AG04450 (cell line): ENCODE results near the gene SENP1. TPM values are rescaled to one million over a fixed set of nuclear protein-coding genes. Genes with fewer than 3 reads are reported as not detected.

Experiments used
- CTCF ChIA-PET: fragments of 300-600, 350-600 bp; formaldehyde crosslinking; extraction: SDS; loops from one replicate; lab custom pipeline; 2022; ENCODE audit warnings: antibody characterized with exemption, inconsistent platforms; lab: Charles Lee
- POLR2A ChIA-PET: fragments of 350-600 bp; formaldehyde crosslinking; extraction: SDS; loops from one replicate; lab custom pipeline; 2021; ENCODE audit warnings: antibody characterized with exemption, inconsistent platforms; lab: Yijun Ruan, JAX
- DNase-seq: peaks from one replicate; pipeline ENCODE4 v3.0.0-alpha.2; 2011; ENCODE audit warnings: low read depth, low spot score
- H3K27ac ChIP-seq: one replicate; pipeline ENCODE4 v1.5.1; 2012; ENCODE audit warnings: low read depth, low read length, control low read depth
- H3K27me3 ChIP-seq: one replicate; pipeline ENCODE4 v1.6.0; 2012; ENCODE audit warnings: low read length; ENCODE audit not compliant: control insufficient read depth, insufficient read depth
- H3K4me3 ChIP-seq: 2 replicates; pipeline ENCODE4 v1.5.1; 2011; ENCODE audit warnings: mild to moderate bottlenecking, low read depth, low read length, control low read depth
- H3K9me3 ChIP-seq: 2 replicates; pipeline ENCODE4 v1.5.1; 2012; ENCODE audit warnings: low read length; ENCODE audit not compliant: control insufficient read depth, insufficient read depth
- CTCF ChIP-seq: IDR thresholded peaks from 2 replicates; pipeline ENCODE4 v1.5.1; 2011; ENCODE audit warnings: low read depth, low read length, control low read depth, inconsistent platforms
- polyA plus RNA-seq: library from polyadenylated mRNA; depleted of rRNA; stranded (reverse); fragments of >200 nt; gene quantifications from 2 replicates; pipeline ENCODE4 v1.2.3, GENCODE V29; 2011

The SENP1 gene
- polyA plus RNA-seq, 1 experiment = 26.4 TPM

DNA sequence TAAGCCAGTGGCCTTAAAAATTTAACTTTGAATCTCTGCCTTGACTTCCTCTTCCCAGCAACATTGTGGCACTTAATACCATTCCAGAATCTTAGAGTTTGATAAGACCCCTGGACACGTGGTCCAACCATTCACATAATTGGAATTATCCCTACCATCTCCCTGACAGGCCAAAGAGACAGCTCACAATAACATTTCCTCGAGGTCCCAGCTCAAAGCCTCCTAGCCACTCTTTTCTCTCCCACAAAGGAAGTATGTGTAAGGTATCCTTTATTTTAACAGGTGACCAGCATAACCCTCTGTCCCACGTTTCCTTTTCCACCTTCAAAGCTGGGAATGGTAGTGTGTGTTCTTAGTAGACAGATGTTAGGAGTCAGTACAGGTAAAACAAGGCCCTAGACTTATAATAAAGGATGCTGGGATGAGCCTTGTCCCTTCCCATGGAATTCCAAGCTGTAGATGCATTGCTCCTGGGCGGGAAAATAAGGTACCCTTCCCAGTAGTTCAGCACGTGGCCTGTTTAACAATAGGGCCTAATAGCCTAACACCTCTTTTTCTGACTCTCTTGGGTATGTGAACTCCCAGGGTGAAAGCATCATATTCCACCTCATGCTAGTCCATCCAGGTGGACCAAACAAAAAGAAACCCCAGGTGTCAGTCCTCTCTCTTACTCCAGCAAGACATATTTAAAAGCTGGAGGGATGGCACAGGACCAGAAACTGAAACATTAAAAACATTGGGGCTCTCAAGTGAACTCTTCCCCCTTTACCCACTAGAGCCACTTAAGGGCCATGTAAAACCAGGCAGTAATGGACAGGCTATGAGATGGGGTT, 64.1 kb downstream of the SENP1 start:
- no peak for DNase-seq
- CTCF ChIA-PET = no interaction called here
- Histone ChIP-seq H3K27me3 (no peaks in the 10 kb centered on the region), H3K27ac (no peak overlapping the region), H3K4me3 (no peak overlapping the region), H3K9me3 (no peaks in the 10 kb centered on the region)
- POLR2A ChIA-PET = no interaction called here
- no peak for TF ChIP-seq CTCF

GRCh38 chr12:48040354-48040753, 65.5 kb downstream of the SENP1 start:
- no peaks in the 10 kb centered on the region for H3K27me3 ChIP-seq
- no peak overlapping the region for H3K4me3 ChIP-seq
- ChIA-PET POLR2A (no interaction called here), CTCF (no interaction called here)
- no peak for TF ChIP-seq CTCF
- DNase-seq = no peak
- H3K9me3 ChIP-seq = no peaks in the 10 kb centered on the region
- no peak overlapping the region for H3K27ac ChIP-seq

DNA sequence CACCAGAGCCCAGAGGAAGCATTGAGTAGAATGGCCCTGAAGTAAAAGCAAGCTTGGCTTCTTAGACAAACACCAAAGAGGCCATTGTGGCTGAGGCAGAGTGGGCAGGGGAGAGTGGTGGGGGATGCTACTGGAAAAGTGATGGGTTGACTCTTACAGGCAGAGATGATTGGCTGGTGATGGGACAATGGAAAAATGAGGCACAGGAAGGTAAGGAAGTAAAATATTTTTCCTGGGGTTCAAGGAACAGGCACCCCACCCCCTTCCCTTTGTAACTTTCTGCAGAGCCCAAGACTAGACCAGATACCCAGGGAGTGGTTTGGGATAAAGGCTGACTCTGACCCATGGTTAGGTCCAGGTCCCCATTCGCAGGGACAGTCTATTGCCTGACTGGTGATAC, 66.7 kb downstream of the SENP1 start:
- no peak for DNase-seq
- CTCF ChIA-PET = no interaction called here
- POLR2A ChIA-PET = no interaction called here

GRCh38 chr12:48038085-48038484, 67.8 kb downstream of the SENP1 start:
- no peak for TF ChIP-seq CTCF
- ChIA-PET POLR2A (no interaction called here), CTCF (no interaction called here)
- H3K9me3 ChIP-seq = no peaks in the 10 kb centered on the region
- no peaks in the 10 kb centered on the region for H3K27me3 ChIP-seq
- H3K27ac ChIP-seq = no peak overlapping the region
- H3K4me3 ChIP-seq = no peak overlapping the region
- no peak for DNase-seq

More for the DNA sequence above, 66.7 kb downstream of the SENP1 start:
- Histone ChIP-seq H3K27me3 (no peaks in the 10 kb centered on the region), H3K27ac (no peak overlapping the region), H3K4me3 (no peak overlapping the region), H3K9me3 (no peaks in the 10 kb centered on the region)
- no peak for TF ChIP-seq CTCF

DNA sequence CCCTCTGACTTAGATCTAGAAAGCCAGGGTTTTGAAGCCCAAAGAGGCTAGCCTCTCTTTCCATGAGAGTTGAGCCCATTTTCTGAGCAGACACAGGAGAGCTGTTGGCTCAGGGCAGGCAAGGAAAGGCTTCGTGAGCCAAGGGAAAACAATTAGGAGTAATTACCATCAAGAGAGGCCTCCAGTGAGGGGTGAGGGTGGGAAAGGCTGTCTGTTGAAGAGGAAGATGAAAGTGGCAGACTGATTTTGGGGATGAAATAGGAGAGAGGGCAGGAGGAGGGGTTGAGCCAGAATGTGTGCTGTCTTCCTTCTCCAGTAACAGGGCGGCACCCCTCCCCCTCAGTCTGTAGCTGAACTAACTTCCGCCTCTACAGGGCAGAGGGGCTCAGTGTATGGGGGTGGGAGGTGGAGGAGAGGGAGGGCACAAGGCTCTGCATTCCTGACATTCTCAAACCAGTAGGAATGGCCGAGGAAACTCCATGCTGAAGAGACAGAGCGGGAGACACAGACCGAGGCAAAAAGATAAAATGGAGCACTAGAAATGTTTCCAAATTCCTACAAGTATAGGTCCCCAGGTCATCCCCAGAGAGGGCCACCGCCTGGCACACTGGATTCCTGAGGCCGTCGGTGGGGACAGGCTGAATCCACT, 68.5 kb downstream of the SENP1 start:
- DNase-seq = peak; percentile 18
- no peaks in the 10 kb centered on the region for H3K27me3 ChIP-seq
- ChIA-PET POLR2A (no interaction called here), CTCF (interaction anchor here (1.2 kb wide), 1 partner anchor 14 kb away, joined by 4 read pairs; no protein-coding TSS in a partner anchor)
- no peak overlapping the region for H3K4me3 ChIP-seq
- H3K27ac ChIP-seq = peak overlapping the region; percentile 3
- H3K9me3 ChIP-seq = no peaks in the 10 kb centered on the region
- no peak for TF ChIP-seq CTCF
